Activated B cell treated with CpG ODN at 0.5 μM for 24 hours (primary cell): ENCODE results near the gene MOB2. TPM values are rescaled to one million over a fixed set of nuclear protein-coding genes. Genes with fewer than 3 reads are reported as not detected.

Source experiments
- ATAC-seq: fragments of 200-7000 bp; cut with Tn5 transposase; one replicate; pipeline ENCODE4 v1.10.0; 2021; ENCODE audit warnings: low read depth, mild to moderate bottlenecking, moderate library complexity
- CTCF ChIA-PET: fragments of 350-600 bp; sonication (Branson Sonifier 250); formaldehyde crosslinking; loops from one replicate; lab custom pipeline; 2021; ENCODE audit warnings: antibody characterized with exemption; lab: Charles Lee
- POLR2A ChIA-PET: fragments of 350-600 bp; sonication (Branson Sonifier 250); formaldehyde crosslinking; loops from one replicate; lab custom pipeline; 2021; ENCODE audit warnings: antibody characterized with exemption; lab: Charles Lee
- DNase-seq: peaks from one replicate; pipeline ENCODE4 v3.0.0; 2022
- H3K27ac Mint-ChIP-seq: one replicate; pipeline ENCODE4 v1.8.0; 2020; ENCODE audit warnings: mixed read lengths
- H3K27me3 Mint-ChIP-seq: one replicate; pipeline ENCODE4 v1.8.0; 2021; ENCODE audit warnings: mixed read lengths
- H3K36me3 Mint-ChIP-seq: one replicate; pipeline ENCODE4 v1.8.0; 2021; ENCODE audit warnings: low read depth, mixed read lengths
- H3K4me1 Mint-ChIP-seq: one replicate; pipeline ENCODE4 v1.8.0; 2021; ENCODE audit warnings: mixed read lengths
- H3K4me3 Mint-ChIP-seq: one replicate; pipeline ENCODE4 v1.8.0; 2020; ENCODE audit warnings: mild to moderate bottlenecking, mixed read lengths
- H3K9me3 Mint-ChIP-seq: one replicate; pipeline ENCODE4 v1.8.0; 2020; ENCODE audit warnings: mixed read lengths
- intact Hi-C: fragments of 100-400 bp; cut with micrococcal nuclease; formaldehyde crosslinking; loops from one replicate; pipeline ENCODE4 v1.15.1; 2024
- total RNA-seq: library from RNA; stranded (reverse); gene quantifications from 2 replicates; pipeline ENCODE4 v1.2.3, GENCODE V29; 2022
- TF ChIP-seq, protein P1 (sequence below): fragments of 200-600 bp; IDR thresholded peaks from one replicate; pipeline ENCODE4 v1.8.0; 2022; ENCODE audit warnings: antibody characterized with exemption, mild to moderate bottlenecking

The MOB2 gene
- total RNA-seq, 1 donor from 2014 or later = 29.5 TPM

DNA sequence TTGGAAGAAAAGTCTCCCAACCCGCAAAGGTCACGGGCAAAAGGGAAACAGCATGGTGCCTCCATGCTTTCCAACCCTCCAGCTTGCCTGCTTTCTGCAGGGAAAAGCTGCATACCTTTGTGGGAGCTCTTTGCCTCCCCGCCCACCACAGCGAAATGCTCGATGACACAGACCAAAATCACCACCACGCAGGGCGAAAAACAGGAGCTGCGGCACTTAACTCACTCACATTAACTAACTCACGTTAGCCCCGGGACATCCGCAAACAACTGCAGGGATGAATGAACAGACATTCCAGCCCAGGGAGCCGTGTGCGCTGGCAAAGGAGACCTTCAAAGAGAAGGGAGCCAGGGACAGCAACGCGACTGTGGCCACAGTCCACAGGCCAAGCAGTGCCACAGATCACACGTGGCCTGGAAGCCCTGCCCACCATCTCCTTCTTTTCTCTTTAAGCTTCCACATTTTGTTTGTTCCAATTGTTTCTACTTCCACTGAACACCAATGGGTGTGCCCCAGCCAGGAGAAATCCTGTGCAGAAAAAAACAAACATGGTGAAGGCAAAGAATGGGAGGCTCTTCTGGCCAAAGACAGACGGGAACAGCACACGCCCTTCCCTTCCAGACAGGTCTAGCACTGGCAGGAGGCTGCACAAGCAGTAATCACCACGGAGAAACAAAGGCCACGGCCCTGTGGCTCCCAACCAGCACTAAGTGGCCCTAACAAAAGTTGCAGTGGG, 46.2 kb upstream of the MOB2 start:
- ChIA-PET POLR2A (no interaction called here), CTCF (no interaction called here)
- H3K27ac Mint-ChIP-seq = no peak overlapping the region
- peaks cover 26% of the 10 kb centered on the region for H3K4me1 Mint-ChIP-seq
- no peak overlapping the region for H3K4me3 Mint-ChIP-seq
- H3K36me3 Mint-ChIP-seq = peaks cover 35% of the 10 kb centered on the region
- ATAC-seq (no peak), DNase-seq (no peak)
- no peaks in the 10 kb centered on the region for H3K9me3 Mint-ChIP-seq
- no peaks in the 10 kb centered on the region for H3K27me3 Mint-ChIP-seq
- intact Hi-C loops = no loop called here
- TF ChIP-seq, protein P1, sequence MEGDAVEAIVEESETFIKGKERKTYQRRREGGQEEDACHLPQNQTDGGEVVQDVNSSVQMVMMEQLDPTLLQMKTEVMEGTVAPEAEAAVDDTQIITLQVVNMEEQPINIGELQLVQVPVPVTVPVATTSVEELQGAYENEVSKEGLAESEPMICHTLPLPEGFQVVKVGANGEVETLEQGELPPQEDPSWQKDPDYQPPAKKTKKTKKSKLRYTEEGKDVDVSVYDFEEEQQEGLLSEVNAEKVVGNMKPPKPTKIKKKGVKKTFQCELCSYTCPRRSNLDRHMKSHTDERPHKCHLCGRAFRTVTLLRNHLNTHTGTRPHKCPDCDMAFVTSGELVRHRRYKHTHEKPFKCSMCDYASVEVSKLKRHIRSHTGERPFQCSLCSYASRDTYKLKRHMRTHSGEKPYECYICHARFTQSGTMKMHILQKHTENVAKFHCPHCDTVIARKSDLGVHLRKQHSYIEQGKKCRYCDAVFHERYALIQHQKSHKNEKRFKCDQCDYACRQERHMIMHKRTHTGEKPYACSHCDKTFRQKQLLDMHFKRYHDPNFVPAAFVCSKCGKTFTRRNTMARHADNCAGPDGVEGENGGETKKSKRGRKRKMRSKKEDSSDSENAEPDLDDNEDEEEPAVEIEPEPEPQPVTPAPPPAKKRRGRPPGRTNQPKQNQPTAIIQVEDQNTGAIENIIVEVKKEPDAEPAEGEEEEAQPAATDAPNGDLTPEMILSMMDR = no peak

DNA sequence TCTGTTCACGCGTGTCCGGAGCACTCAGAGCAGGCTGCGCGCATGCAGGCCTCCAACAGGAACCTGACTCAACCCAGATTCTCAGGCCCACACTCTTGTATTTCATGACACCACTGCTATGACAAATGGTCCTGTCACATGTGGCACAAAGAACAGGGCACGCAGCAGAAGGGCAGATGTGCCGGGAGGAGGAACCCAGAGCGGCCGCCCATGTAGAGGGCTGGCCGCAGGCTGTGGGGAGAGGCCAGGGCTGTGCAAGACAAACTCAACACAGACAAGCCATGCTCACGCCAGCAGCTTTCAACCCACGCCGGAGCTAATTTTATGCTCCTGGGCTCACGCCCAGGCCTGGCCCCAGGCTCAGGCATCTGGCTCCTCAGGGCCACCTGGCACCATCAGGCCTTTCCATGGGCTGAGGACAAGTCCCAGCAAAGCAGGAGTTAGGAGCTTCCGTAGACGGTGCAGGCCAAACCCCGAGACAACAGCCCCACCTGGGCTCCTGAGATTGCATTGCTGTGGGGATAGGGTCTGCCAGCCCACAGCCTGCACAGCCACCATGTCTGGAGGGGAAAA, 45.5 kb upstream of the MOB2 start:
- ATAC-seq = no peak
- H3K4me3 Mint-ChIP-seq = no peak overlapping the region

DNA sequence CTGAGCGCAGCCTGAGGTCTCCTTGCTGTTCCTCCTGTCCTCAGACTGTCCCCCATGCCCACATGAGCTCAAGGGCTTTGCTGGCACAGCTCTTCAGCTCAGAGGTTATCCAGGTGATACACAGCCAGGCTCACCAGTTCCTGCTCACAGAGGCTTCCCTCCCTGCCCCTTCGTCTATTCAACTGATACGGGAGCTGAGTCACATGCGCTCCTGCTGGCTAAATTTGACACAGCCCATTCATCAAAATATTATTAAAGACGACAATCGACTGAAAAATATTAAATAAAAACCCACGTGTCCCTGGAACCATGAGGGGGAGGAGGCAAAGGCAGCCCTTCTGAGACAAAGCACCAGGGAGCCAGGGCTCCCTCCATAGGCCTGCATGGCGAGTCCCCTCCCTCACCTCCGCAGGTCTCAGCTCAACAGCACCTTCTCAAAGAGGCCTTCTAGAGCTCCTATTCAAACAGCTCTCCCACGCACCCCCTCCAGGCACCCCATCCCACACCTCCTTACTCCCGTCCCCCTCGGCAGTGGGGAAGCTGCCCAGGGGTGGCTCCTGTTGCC, 45.0 kb upstream of the MOB2 start:
- Mint-ChIP-seq H3K36me3 (peaks cover 35% of the 10 kb centered on the region), H3K27ac (no peak overlapping the region), H3K4me1 (peaks cover 20% of the 10 kb centered on the region), H3K27me3 (no peaks in the 10 kb centered on the region), H3K4me3 (no peak overlapping the region), H3K9me3 (no peaks in the 10 kb centered on the region)
- POLR2A ChIA-PET = no interaction called here
- DNase-seq (no peak), ATAC-seq (no peak)
- intact Hi-C loops = no loop called here
- CTCF ChIA-PET = no interaction called here
- TF ChIP-seq, protein P1 = no peak

More for the DNA sequence above, 45.5 kb upstream of the MOB2 start:
- Mint-ChIP-seq H3K27me3 (no peaks in the 10 kb centered on the region), H3K36me3 (peaks cover 35% of the 10 kb centered on the region), H3K4me1 (peaks cover 24% of the 10 kb centered on the region), H3K27ac (no peak overlapping the region), H3K9me3 (no peaks in the 10 kb centered on the region)
- TF ChIP-seq, protein P1 = no peak
- POLR2A ChIA-PET = no interaction called here
- DNase-seq = no peak
- intact Hi-C loops = no loop called here
- CTCF ChIA-PET = no interaction called here

DNA sequence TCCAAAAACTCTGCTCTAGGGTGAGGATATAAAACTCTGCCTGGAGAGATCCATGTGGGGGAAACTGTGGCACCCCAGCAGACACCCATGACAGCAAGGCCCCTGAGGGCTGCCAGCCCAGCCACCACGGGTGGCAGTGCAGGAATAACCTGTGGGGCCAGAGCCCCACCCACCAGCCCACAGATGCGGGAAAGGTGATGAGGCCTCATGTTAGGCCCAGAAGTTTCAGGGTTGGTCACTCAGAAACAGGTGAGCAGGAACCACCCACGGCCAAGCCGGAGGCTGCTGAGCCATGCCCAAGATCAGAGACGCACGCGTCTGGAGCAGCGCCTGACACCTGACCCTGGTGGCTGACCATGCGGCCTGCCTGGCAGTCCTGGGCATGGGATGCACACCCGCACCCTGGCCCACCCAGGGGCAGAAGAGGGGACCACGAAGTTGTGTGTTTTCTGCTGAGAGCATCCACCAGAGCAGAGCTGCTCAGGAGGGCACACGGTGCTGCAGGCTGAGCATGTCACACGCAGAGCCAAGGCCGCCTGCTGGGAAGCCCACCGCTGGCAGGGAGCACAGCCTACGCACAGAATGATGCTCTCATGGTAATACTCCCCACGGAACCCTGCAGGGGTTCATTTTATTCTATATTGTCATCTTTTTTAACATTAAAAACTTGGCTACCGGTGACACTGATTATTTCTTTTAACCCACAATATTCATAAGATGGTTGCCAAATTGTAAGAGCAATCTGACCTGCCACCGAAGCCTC, 44.3 kb upstream of the MOB2 start:
- H3K4me1 Mint-ChIP-seq = peaks cover 22% of the 10 kb centered on the region
- H3K4me3 Mint-ChIP-seq = no peak overlapping the region
- TF ChIP-seq, protein P1 = no peak
- peaks cover 32% of the 10 kb centered on the region for H3K36me3 Mint-ChIP-seq
- POLR2A ChIA-PET = no interaction called here
- intact Hi-C loops = no loop called here
- DNase-seq = no peak
- H3K27me3 Mint-ChIP-seq = no peaks in the 10 kb centered on the region
- no peak overlapping the region for H3K27ac Mint-ChIP-seq
- ATAC-seq = no peak
- CTCF ChIA-PET = no interaction called here
- no peaks in the 10 kb centered on the region for H3K9me3 Mint-ChIP-seq

DNA sequence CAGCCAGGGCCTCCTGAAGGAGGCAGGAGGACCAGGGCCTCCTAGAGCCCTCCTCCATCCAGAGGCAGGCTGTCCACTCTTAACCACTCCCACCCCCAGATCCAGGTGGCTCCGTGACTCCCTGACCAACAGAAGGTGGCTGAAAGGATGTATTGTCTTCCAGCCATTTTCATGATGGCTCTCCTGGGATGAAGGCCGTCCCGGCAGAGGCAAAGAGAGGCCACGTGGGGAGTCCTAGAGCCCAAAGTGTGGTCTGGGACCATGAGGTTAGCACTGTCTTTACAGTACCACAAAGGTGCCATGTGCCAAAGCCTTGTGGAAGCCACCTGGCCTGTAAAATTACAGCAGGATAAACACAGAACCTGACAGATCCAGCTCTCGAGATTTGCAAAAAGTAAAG, 43.2 kb upstream of the MOB2 start:
- H3K9me3 Mint-ChIP-seq = no peaks in the 10 kb centered on the region
- DNase-seq (no peak), ATAC-seq (no peak)
- H3K27ac Mint-ChIP-seq = no peak overlapping the region
- no peaks in the 10 kb centered on the region for H3K27me3 Mint-ChIP-seq
- H3K4me1 Mint-ChIP-seq = peaks cover 17% of the 10 kb centered on the region
- intact Hi-C loops = no loop called here
- H3K36me3 Mint-ChIP-seq = peaks cover 23% of the 10 kb centered on the region
- ChIA-PET CTCF (no interaction called here), POLR2A (no interaction called here)
- no peak overlapping the region for H3K4me3 Mint-ChIP-seq
- TF ChIP-seq, protein P1 = no peak
